Endothelial cell of umbilical vein (primary cell): ENCODE measurements around the gene RBM26. TPM values are rescaled to one million over a fixed set of nuclear protein-coding genes. Genes with fewer than 3 reads are reported as not detected.

Source experiments
- BruUV-seq: library from RNA; stranded (reverse); fragments of 400-500 nt; replicated peaks from 2 replicates; lab custom pipeline; 2021; lab: Mats Ljungman, UMichigan
- CTCF ChIA-PET: fragments of 300-600, 350-600 bp; sonication (Branson Sonifier 250); formaldehyde crosslinking; loops from one replicate; lab custom pipeline; 2021; ENCODE audit warnings: antibody characterized with exemption, inconsistent platforms; lab: Charles Lee
- POLR2A ChIA-PET: fragments of 300-600, 350-600 bp; sonication (Branson Sonifier 250); formaldehyde crosslinking; loops from one replicate; lab custom pipeline; 2021; ENCODE audit warnings: antibody characterized with exemption, inconsistent platforms; lab: Charles Lee
- DNase-seq: peaks from one replicate; pipeline ENCODE4 v3.0.0-alpha.2; 2011; ENCODE audit warnings: low read depth, low spot score
- FAIRE-seq: peaks from 2 replicates; lab custom pipeline; 2011; peaks lifted over from hg19 to GRCh38; lab: Jason Lieb, UNC
- H2AFZ ChIP-seq: 2 replicates; pipeline ENCODE4 v1.6.0; 2012; ENCODE audit warnings: low read depth, low read length, control low read depth, inconsistent platforms
- H3K27ac ChIP-seq: 2 replicates; pipeline ENCODE4 v1.5.1; 2011; ENCODE audit warnings: low read depth, mild to moderate bottlenecking, control low read depth, low read length, moderate library complexity; ENCODE audit not compliant: insufficient read depth
- H3K27me3 ChIP-seq, 2 experiments: 2 replicates each; pipeline versions ENCODE4 v1.6.0 to v1.6.1; 2011; ENCODE audit warnings: low read length in 2 of 2, mixed read lengths in 1 of 2; ENCODE audit not compliant: control insufficient read depth in 2 of 2, insufficient read depth in 2 of 2
- H3K36me3 ChIP-seq, 2 experiments: 2 replicates in 1 of 2; 3 replicates in 1 of 2; pipeline ENCODE4 v1.5.1; 2011; ENCODE audit warnings: low read length in 2 of 2, mild to moderate bottlenecking in 1 of 2, moderate library complexity in 1 of 2; ENCODE audit not compliant: control insufficient read depth in 2 of 2, insufficient read depth in 2 of 2; ENCODE audit errors: extremely low read depth in 1 of 2
- H3K4me1 ChIP-seq: 3 replicates; pipeline ENCODE4 v1.5.1; 2011; ENCODE audit warnings: mild to moderate bottlenecking, low read length; ENCODE audit not compliant: control insufficient read depth, insufficient read depth; ENCODE audit errors: extremely low read depth
- H3K4me2 ChIP-seq: 2 replicates; pipeline ENCODE4 v1.6.1; 2011; ENCODE audit warnings: low read length, control low read depth, mixed read lengths; ENCODE audit not compliant: insufficient read depth
- H3K4me3 ChIP-seq, 3 experiments: fragments of 200-600 bp in 1 of 3; sonication (generic), shearing (Covaris generic) in 1 of 3; replicated peaks in 1 of 3; 2 replicates each; pipeline ENCODE4 v1.5.1; 2011 to 2016; ENCODE audit warnings: control low read depth in 3 of 3, low read length in 3 of 3, mild to moderate bottlenecking in 2 of 3, inconsistent platforms in 1 of 3, low read depth in 1 of 3, moderate library complexity in 1 of 3; ENCODE audit not compliant: insufficient read depth in 1 of 3
- H3K79me2 ChIP-seq: 2 replicates; pipeline ENCODE4 v1.6.0; 2012; ENCODE audit warnings: low read length, inconsistent platforms; ENCODE audit not compliant: control insufficient read depth, insufficient read depth
- H3K9ac ChIP-seq: replicated peaks from 2 replicates; pipeline ENCODE3; 2011; ENCODE audit warnings: low read length, control low read depth; ENCODE audit not compliant: insufficient read depth; ENCODE audit errors: extremely low read depth
- H3K9me1 ChIP-seq: replicated peaks from 3 replicates; pipeline ENCODE4 v1.6.0; 2011; ENCODE audit warnings: mild to moderate bottlenecking, low read length; ENCODE audit not compliant: control insufficient read depth, insufficient read depth; ENCODE audit errors: extremely low read depth
- H3K9me3 ChIP-seq: replicated peaks from 2 replicates; pipeline ENCODE4 v1.5.1; 2012; ENCODE audit warnings: low read length, inconsistent platforms; ENCODE audit not compliant: control insufficient read depth, insufficient read depth
- H4K20me1 ChIP-seq: replicated peaks from 2 replicates; pipeline ENCODE3; 2011; ENCODE audit warnings: mild to moderate bottlenecking, low read length; ENCODE audit not compliant: control insufficient read depth, insufficient read depth; ENCODE audit errors: extremely low read depth
- EZH2 ChIP-seq: IDR thresholded peaks from 2 replicates; pipeline ENCODE4 v1.6.1; 2012; ENCODE audit warnings: borderline replicate concordance, low read depth, mild to moderate bottlenecking, moderate library complexity, low read length, inconsistent platforms; ENCODE audit not compliant: severe bottlenecking
- FOS ChIP-seq: IDR thresholded peaks from 2 replicates; pipeline ENCODE4 v1.6.1; 2011; ENCODE audit warnings: mild to moderate bottlenecking, low read length, moderate library complexity, borderline replicate concordance; ENCODE audit not compliant: insufficient read depth
- GATA2 ChIP-seq: IDR thresholded peaks from 2 replicates; pipeline ENCODE4 v1.7.0; 2011; ENCODE audit warnings: low read depth, mild to moderate bottlenecking, moderate library complexity, mixed read lengths, low read length; ENCODE audit not compliant: insufficient read length, insufficient read depth
- JUN ChIP-seq: IDR thresholded peaks from 2 replicates; pipeline ENCODE4 v1.6.1; 2011; ENCODE audit warnings: borderline replicate concordance, low read depth; ENCODE audit not compliant: insufficient read length, insufficient read depth
- MYC ChIP-seq: IDR thresholded peaks from one replicate; pipeline ENCODE4 v1.6.1; 2011; ENCODE audit warnings: mild to moderate bottlenecking, low read depth, low read length
- POLR2A ChIP-seq: IDR thresholded peaks from 2 replicates; pipeline ENCODE4 v1.6.1; 2012; ENCODE audit warnings: low read depth, mild to moderate bottlenecking, control low read depth, low read length
- POLR2AphosphoS5 ChIP-seq: IDR thresholded peaks from 2 replicates; pipeline ENCODE4 v1.6.1; 2012; ENCODE audit warnings: low read depth, mild to moderate bottlenecking, control low read depth, low read length, moderate library complexity; ENCODE audit not compliant: insufficient read depth
- dilution Hi-C: fragments of 300-500 bp; cut with MboI; formaldehyde crosslinking; loops from one replicate; pipeline ENCODE4 v1.15.0; 2019; ENCODE audit warnings: low sequenced_read_pairs; ENCODE audit not compliant: extremely low pct_ligation_motif_present
- intact Hi-C: fragments of 100-400 bp; cut with micrococcal nuclease; formaldehyde crosslinking; loops from one replicate; pipeline ENCODE4 v1.10.0; 2022
- polyA plus RNA-seq, 4 experiments: library from polyadenylated mRNA; depleted of rRNA in 3 of 4; stranded (reverse) in 3 of 4; unstranded in 1 of 4; fragments of >200 nt; gene quantifications; 2 replicates each; pipeline versions ENCODE4 v1.2.1 to v1.2.3, GENCODE V29; 2011 to 2012; ENCODE audit warnings: missing spikeins in 1 of 4
- total RNA-seq: library from RNA; stranded (reverse); gene quantifications from 2 replicates; pipeline ENCODE4 v1.2.3, GENCODE V29; 2021
- TF ChIP-seq, protein P1 (sequence below): IDR thresholded peaks from 2 replicates; pipeline ENCODE4 v1.6.1; 2011; ENCODE audit not compliant: insufficient read depth, insufficient read length
- TF ChIP-seq, protein P2 (sequence below), 2 donors: IDR thresholded peaks; 1 replicate in 1 of 2; 2 replicates in 1 of 2; pipeline ENCODE4 v1.5.1; 2011; ENCODE audit warnings: low read length in 2 of 2, mild to moderate bottlenecking in 2 of 2, moderate library complexity in 2 of 2, control low read depth in 1 of 2, inconsistent platforms in 1 of 2, low read depth in 1 of 2; ENCODE audit not compliant: insufficient read depth in 1 of 2; ENCODE audit errors: extremely low read depth in 1 of 2

The RBM26 gene
- total and polyA plus RNA-seq, 2 donors (not counting 3 experiments of a cell fraction or from before 2014, with no cell fraction given): 14.8 to 54.3 TPM

DNA sequence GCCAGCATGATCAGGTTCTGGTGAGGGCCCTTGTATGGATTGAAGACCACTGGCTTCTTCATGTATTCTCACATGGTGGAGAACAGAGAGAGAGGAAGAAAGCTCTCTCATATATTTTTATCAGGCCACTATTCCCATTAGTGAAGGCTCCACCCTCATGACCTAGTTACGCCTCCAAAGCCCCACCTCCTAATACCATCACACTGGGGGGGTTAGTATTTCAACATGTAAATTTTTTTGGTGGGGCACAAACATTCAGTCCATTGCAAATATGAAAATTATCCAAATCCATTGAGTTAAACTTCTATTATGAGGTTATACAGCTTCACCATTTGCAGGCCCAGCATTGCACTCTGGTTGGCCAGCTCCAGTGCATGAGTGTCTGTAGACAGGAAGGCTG, 33.2 kb upstream of the RBM26 start:
- intact Hi-C loops (no loop called here), dilution Hi-C loops (no loop called here)
- TF ChIP-seq FOS (no peak), MYC (no peak), EZH2 (no peak), POLR2AphosphoS5 (no peak), JUN (no peak), POLR2A (no peak), GATA2 (no peak)
- TF ChIP-seq, protein P1, sequence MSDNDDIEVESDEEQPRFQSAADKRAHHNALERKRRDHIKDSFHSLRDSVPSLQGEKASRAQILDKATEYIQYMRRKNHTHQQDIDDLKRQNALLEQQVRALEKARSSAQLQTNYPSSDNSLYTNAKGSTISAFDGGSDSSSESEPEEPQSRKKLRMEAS: no peak
- TF ChIP-seq, protein P2, sequence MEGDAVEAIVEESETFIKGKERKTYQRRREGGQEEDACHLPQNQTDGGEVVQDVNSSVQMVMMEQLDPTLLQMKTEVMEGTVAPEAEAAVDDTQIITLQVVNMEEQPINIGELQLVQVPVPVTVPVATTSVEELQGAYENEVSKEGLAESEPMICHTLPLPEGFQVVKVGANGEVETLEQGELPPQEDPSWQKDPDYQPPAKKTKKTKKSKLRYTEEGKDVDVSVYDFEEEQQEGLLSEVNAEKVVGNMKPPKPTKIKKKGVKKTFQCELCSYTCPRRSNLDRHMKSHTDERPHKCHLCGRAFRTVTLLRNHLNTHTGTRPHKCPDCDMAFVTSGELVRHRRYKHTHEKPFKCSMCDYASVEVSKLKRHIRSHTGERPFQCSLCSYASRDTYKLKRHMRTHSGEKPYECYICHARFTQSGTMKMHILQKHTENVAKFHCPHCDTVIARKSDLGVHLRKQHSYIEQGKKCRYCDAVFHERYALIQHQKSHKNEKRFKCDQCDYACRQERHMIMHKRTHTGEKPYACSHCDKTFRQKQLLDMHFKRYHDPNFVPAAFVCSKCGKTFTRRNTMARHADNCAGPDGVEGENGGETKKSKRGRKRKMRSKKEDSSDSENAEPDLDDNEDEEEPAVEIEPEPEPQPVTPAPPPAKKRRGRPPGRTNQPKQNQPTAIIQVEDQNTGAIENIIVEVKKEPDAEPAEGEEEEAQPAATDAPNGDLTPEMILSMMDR (IDR thresholded peaks at IDR 0.05; ENCODE audit: extremely low read depth in 1 of 2, insufficient read depth in 1 of 2, low read depth in 1 of 2, low read length in 2 of 2): no peak
- Histone ChIP-seq H3K9ac (no peak overlapping the region), H3K27ac (no peak overlapping the region), H3K4me2 (no peak overlapping the region), H2AFZ (no peak overlapping the region), H3K36me3 (no peaks in the 10 kb centered on the region), H3K79me2 (no peaks in the 10 kb centered on the region), H3K27me3 (no peaks in the 10 kb centered on the region), H3K4me1 (no peaks in the 10 kb centered on the region), H3K9me3 (no peaks in the 10 kb centered on the region), H3K9me1 (no peaks in the 10 kb centered on the region), H4K20me1 (no peaks in the 10 kb centered on the region), H3K4me3 (no peak overlapping the region)
- FAIRE-seq (no peak), DNase-seq (no peak)
- no TSS peak for BruUV-seq
- ChIA-PET CTCF (interaction anchor here (1.9 to 2.1 kb wide), 2 partner anchors 15 to 102 kb away, joined by 6 to 9 read pairs; no protein-coding TSS in a partner anchor), POLR2A (no interaction called here)
